ENCODE results near the gene SLC51A.
"Not testable (repeated sequence)": the region's sequence is repeated elsewhere in the genome, so short reads cannot be mapped to it uniquely, and the experiment has no call there.

Gene SLC51A

DNA sequence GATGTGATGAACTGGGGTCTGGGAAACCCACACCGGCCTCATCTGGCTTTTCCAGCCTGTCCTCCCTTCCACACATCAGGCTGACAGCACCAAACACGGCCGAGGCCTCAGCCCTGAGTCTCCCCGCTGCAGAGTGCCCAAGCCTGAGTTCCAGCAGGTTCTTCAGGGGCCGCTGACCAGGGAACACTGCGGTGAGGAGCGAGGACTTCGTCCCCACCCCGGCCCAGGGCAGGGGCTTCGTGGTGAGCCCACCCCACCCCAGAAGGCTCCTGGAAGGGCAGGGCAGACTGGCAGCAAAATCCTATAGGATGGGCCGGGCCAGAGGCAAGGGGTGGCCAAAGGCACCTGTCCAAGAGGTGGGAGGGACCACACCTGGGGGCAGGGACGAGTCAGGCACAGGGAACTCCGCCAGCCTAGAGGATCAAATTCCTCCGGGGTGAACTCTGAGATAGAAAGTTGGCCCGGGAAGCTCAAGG, at the start of gene SLC51A:
Gene SLC51A (plus strand): TSS at position 446 of the 476 bp plus-strand sequence. CDS start 179 bp downstream, outside the sequence.
- in situ Hi-C loops (cut with MboI; ENCODE audit: low sequenced_read_pairs): no loop called here

DNA sequence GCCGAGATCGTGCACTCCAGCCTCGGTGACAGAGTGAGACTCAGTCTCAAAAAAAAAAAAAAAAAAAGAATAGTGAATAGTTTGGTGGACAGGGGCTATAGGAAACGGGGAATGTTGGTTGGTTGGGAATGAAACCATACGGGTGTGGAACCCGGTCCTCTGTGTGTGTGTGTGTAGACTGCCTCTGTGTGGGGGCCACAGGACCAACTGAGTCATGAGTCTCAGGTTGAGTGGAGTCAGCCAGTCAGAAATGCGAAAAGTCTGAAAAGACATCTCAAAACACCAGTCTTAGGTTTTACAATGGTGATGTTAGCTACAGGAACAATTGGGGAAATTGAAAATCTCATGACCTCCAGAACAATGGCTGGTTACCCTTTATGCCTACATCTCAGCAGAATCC, 49.6 kb upstream of the SLC51A start:
- in situ Hi-C loops (cut with MboI; ENCODE audit: low sequenced_read_pairs): no loop called here

DNA sequence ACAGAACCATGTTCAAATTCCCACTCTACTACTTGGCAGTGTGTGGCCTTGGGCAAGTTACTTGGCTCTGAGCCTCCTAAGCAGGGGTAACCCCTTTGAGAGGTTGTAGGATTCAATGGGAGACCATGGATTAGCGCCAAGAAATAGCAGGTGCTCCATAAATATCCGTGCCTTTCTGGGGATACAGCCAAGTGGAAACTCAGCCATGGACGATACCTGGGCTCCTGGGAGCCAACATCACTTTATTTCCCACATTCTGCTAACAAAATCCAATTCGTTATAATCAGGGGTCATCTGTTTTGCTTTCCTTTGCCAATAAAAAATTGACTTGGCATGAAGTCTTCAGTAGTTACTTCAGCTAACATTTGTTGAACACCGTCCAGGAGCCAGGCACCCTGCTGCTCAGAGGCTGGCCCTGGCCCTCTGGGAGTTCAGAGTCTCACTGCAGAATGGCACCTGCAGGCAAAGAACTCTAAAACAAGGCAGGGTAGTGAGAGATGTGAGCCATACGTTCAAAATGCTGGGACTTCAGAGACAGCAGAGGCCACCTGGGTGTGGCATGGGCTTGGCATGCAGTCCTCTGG, 47.4 kb upstream of the SLC51A start:
- in situ Hi-C loops (cut with MboI; ENCODE audit: low sequenced_read_pairs): no loop called here

DNA sequence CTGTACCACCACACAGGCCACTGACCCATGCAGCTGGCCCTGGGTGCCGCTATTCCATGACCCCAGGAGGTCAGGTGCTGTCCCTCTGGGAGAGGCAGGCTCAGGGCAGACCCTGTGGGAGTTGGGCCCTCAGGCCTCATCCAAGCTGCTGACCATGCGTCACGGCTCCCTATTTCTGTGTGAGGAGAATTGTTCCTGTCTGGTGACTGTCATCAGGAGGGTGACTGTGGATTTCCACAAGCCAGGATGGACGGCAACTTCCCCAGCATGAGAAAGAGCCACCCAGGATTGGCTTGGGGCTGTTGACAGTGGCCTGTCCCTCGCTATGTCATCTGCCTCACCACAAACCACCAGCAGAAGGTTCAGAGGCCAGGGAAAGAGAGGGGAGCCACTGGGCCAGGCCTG, 46.5 kb upstream of the SLC51A start:
- in situ Hi-C loops (cut with MboI; ENCODE audit: low sequenced_read_pairs): no loop called here

DNA sequence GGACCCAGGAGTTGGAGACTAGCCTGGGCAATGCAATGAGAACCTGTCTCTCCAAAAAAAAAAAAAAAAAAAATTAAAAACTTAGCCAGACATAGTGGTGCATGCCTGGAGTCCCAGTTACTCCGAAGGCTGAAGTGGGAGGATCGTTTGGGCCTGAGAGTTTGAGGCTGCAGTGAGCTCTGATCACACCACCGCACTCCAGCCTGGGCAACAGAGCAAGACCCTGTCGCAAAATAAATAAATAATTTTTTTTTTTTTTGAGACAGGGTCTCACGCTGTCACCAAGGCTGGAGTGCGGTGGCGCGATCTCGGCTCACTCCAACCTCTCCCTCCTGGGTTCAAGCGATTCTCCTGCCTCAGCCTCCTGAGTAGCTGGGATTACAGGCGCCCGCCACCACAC, 46.0 kb upstream of the SLC51A start:
- in situ Hi-C loops (cut with MboI; ENCODE audit: low sequenced_read_pairs): not testable (repeated sequence)

DNA sequence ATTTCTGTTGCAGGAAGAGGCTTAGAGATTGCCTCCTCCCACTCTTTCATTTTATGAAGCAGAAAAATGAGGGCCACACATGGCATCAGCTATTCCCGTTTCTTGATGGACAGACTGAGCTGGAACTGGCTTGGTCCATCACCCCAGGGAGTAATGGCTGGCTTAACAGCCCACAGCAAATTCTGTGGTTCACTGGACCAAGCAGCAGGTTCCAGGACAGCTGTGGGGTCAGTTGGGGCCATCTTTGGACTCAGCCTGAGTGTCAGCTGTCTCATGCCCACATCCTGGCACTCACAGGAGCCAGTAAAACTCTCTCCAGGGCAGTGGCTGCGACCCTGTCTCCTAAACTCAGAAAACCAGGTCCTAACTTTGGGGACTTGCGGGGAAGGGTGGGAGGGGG, 41.7 kb upstream of the SLC51A start:
- in situ Hi-C loops (cut with MboI; ENCODE audit: low sequenced_read_pairs): no loop called here

DNA sequence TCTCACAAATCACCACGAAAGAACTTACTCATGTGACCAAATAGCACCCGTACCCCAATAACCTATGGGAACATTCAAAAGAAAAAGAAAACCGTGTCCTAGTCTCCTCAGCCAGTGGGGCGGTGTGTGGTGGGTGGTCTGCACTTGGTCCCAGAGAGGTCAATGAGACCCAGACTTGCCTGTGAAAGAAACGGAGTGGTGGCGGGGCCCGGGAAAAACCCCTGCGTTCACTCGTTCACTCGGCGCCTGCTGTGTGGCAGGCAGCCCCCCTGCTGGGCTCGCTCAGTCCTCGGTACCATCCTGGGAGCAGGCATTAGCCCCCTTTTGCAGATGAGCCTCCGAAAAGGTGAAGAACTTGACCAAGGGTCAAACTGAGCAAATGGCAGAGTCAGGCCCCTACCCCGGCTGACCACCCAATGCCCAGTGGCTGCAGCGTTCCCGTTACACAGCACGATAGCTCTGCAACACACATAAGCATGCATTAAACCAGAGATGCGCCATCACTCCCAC, 41.2 kb upstream of the SLC51A start:
- in situ Hi-C loops (cut with MboI; ENCODE audit: low sequenced_read_pairs): no loop called here

DNA sequence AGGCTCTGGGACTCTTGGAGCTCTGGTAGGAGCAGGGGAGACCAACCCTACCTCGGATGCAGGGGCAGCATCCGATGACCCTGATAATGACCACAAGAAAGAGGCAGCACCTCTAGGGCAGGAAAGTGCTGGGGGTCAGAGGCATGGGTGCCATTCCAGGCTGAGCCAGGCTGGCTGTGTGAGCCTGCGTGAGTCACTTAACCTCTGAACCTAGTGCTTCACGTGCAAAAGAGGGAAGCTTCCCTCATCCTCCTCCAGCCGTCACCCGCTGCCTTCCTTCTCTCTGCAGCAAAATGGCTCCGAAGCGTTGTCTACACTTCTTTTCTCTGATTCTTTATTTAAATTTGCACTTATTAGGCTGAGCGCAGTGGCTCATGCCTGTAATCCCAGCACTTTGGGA, 40.6 kb upstream of the SLC51A start:
- in situ Hi-C loops (cut with MboI; ENCODE audit: low sequenced_read_pairs): no loop called here

DNA sequence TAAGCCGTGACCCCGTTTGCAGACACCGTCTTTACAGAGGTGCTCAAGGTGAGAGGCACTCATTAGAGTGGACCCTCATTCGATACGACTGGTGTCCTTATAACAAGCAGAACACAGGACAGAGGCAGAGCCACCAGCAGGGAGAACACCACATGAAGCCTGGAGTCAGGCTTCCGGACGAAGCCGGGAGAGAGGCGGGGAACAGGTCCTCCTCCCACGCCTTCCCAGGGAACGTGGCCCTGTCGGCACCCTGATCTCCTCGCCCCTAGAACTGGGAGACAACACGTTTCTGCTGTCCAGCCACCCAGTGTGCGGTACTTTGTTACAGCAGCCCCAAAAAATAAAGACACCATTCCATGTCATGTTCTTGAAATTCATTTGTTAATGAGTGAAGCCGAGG, 38.8 kb upstream of the SLC51A start:
- in situ Hi-C loops (cut with MboI; ENCODE audit: low sequenced_read_pairs): no loop called here

DNA sequence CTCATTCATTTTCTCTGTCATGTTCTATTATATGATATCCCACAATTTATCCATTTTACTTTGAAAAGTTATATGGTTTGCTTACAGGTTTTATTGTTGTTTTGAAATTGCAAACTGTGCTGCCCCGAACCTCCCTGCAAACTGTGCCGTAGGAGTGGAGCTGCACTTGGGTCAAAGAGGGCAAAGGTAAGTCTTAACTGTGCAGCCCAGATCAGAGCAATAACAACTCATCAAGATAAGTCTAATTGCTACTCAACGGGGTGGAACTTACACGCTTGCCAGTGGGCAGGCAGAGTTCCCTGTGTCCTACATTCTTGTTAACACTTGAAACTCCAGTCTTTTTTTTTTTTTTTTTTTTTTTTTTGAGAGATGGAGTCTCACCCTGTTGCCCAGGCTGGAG, 38.4 kb upstream of the SLC51A start:
- in situ Hi-C loops (cut with MboI; ENCODE audit: low sequenced_read_pairs): no loop called here

DNA sequence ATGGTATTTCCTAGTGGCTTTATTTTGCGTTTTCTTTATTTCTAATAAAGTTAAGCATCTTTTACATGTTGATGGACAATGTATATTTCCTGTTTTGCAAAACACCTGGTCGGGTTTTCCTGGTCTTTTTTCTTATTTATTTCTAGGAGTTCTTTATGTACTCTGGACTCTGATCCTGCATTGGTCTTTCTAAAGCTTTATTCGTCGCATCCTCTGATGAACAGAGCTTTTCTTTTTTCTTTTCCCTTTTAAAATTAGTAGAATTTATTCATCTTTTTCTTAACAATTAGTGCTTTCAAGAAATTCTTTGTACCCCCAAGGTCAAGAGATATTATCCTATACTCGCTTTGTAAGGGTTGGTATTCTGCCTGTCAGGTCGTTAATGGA, 37.3 kb upstream of the SLC51A start:
- in situ Hi-C loops (cut with MboI; ENCODE audit: low sequenced_read_pairs): no loop called here

DNA sequence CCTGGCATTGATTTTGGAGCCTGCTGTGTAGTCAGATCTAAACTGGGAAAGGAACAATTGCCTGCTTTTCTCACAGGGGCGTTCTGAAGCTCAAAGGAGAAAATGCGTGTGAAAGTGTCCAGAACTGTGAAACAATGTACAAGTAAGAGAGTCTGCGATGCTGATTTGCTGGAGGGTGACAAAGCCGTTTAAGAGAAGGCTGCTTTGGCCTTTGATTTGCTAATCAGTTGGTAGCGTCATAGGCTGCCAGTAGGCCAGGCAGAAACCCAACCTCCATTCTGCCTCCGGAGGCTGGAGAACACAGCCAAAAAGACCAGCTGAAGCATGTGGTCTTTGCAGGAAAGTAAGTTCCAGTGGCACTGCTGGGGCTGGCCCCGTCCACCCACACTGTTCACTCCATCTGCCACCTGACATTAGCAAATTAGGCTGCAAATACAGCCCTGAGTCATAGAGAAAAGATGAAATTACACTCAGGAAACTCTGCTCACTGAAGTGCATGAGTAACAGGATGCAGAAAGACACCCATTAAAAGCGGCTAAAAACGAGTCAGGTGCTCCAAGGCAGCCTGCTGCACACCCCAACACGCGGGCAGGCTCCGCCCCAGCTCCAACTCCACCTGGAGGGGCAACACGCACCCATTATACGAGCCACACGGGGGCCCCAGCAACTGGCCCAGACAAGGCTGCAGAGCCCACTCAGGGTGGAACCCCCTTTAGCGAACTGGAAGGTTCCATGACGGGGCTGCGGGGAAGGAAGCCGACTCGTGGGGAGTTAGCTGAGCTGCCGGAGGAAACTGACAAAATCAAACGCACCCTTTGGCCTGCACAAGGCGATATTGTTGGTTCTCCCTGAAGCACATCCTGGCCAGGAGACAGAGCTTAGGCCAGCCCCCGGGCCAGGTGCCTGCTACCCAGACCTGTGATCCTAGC, 36.7 kb upstream of the SLC51A start:
- in situ Hi-C loops (cut with MboI; ENCODE audit: low sequenced_read_pairs): no loop called here

DNA sequence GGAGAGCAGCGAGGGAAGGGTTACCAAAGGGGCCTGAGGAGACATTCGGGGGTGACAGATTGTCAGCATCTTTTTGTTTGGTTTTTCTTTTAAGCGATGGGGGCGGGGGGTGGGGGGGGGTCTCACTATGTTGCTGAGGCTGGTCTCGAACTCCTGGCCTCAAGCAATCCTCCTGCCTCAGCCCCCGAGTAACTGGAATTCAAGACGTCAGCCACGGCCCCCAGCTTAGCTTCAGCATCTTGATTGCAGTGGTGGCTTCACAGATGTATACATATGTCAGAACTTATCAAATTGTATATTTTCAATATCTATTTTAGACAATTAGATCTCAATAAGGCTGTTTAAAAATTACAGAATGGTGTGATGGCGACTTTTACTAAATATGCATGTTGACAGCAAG, 36.0 kb upstream of the SLC51A start:
- in situ Hi-C loops (cut with MboI; ENCODE audit: low sequenced_read_pairs): no loop called here

DNA sequence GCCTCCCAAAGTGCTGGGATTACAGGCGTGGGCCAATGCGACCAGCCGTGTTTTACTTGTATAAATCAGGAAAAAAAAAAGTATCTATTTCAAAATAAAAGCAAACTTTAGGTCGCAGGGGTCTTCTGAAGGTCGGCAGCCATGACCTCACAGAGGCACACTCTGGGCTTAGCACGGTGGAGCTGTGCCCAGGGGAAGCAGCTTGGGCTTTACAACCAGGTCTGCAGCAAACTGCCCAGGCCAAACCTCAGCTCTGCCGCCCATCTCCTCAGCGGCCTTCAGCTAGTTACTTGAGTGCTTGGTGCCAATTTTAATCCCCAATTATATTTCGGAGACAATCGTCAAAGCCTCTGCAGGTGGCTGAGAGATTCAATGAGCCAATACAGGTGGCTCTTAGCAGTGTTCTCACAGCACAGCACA, 35.2 kb upstream of the SLC51A start:
- in situ Hi-C loops (cut with MboI; ENCODE audit: low sequenced_read_pairs): no loop called here

DNA sequence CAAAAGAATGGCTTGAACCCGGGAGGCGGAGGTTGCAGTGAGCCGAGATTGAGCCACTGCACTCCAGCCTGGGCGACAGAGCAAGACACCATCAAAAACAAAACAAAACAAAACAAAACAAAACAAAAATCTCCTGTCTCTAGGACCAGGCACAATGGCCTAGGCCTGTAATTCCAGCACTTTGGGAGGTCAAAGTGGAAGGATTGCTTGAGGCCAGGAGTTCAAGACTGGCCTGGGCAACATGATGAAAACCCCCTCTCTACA, 32.2 kb upstream of the SLC51A start:
- in situ Hi-C loops (cut with MboI; ENCODE audit: low sequenced_read_pairs): not testable (repeated sequence)

DNA sequence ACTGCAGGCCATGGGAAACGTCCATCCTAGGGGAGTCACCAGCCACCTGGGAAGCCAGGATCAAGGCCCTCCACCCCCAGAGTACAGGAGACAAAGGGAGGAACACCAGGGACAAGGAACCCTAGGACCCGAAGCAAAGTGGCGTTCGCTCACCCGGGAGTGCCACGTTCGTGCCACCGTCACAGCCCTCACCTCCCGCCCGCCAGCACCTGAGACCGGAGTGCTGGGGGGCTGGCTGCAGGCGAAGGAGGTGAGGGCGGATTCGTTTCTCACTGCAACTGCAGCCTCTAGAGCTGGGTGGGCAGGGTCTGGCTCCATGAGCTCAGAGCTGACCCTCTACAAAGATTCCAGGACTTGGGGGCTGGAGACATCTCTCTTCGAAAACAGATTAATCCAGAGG, 31.5 kb upstream of the SLC51A start:
- in situ Hi-C loops (cut with MboI; ENCODE audit: low sequenced_read_pairs): no loop called here

DNA sequence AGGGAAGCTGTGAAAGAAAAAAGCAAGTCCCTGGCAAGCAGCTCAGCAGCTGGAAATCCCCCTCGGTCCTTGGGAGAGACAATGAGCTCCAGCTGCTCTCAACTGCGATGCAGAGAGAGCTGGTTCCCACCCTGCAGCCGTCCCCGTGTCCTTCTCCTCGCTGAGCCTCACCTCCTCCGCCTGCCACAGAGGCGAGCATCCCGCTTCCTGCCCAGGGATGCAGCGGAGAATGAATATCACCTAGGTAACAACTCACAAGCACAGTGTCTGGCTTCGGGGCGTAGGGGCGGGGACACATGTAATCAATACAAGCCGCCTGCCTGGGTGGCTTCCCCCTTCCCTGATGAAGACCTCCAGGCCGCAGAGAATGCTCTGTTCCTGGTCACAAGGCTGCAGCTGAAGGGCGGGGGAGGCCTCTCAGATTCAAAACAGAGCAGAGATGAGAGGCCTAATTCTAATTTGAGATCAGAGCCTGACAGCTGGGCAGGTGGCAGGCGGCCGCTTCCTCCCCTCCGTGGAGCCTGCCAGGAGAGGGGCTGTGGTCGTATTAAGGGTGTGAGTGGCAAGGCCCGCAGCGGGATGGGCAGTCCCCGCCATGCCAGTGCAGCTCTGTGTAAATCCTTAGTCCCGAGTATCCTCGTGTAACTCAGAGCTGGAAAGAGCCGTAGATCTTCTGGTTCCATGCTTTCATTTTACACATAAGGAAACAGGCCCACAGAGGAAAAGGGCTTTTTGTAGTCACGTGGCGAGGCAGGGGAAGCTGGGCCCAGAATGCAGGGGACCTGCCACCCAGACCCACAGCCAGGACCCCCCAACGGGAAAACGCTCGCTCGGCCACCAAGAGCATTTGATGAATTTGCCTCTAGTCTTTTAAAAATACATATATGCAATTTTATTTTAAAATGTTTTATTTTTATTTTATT, 29.4 kb upstream of the SLC51A start:
- in situ Hi-C loops (cut with MboI; ENCODE audit: low sequenced_read_pairs): no loop called here

DNA sequence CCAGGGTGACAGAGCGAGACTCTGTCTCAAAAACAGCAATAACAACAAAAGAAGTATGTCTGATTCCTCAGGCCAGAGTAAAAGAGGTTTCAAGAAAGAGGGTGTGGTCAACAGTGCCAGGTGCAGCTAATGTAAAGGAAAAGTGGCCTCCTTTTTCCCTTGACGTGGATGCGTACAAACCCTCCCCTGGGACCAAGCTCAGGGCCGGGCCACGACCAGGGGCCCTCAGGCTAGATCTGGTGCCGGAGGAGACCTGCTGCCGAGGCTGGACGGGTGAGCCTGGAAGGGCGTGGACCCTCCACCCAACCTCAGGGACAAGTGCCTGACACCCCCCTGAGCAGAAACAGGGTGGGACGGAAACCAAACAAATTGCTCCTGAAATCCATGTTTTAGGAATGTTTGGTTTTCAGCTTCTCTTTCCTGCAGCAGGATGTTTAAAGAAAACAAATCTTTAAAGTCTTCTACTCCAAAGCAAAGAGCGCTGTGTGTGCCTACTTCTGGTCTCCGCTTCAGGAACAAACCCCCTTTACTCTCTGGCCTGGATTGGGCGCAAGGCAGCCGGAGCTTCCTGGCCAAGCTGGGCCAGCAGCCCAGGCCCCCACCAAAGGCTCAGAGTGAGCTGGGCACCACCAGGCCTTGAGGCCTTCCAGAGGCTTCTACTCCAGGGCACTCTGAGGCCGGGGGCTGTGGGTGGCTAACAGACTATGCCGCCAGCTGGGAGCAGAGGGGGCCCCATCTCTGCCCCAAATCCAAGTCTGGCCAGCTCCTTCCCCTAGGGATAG, 26.6 kb upstream of the SLC51A start:
- in situ Hi-C loops (cut with MboI; ENCODE audit: low sequenced_read_pairs): loop anchor here (10.0 kb wide), 1 partner anchor 115 kb away; no protein-coding TSS in a partner anchor

DNA sequence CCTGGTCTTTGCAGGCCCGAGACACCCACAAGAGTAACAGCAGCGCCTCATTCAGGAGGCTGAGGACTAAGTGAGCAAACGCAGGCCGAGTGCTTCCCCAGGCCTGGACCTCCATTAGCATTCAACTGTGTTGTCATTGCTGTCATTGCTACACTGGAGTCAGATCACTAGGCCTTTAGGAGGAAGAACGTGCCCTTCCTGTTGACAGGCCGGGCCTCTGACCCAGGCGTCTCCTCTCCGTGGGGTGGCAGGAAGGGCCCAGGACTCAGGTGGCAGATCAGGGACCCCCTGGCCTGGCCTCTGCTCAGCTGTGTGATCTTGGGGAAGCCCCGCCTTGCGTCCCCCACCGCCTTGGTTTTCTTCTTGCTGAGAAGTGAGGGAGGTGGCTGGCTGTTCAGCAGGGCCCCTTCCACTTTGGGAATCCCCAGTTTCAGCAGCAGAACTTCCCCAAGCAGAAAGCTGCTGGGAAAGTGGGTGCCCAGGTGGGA, 24.3 kb upstream of the SLC51A start:
- in situ Hi-C loops (cut with MboI; ENCODE audit: low sequenced_read_pairs): loop anchor here (10.0 kb wide), 1 partner anchor 117 kb away; no protein-coding TSS in a partner anchor

DNA sequence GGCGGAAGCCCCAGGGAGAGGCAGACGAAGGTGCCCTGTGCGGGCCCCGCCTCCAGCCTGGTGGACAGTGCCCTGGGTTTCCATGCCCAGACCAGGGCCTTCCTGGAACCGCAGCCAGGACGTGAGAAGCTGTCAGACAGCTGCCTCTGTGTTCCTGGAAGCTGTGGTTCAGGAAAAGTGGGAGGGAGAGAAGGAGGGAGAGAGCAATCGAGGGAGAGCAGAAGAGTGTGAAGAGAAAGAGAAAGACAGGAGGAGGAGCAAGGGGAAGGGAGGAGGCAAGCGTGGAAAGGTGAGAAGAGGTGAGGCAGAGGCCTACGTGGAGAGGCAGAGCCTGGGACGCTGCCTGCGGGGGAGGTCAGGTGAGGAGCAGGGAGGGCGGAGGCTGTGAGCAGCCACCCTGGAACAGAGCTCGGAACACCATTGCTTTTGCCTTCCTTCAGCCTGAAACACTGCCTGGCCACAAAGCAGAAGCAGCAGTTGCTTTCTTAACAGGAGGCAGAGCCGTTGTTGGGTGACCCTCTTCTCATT, 23.7 kb upstream of the SLC51A start:
- in situ Hi-C loops (cut with MboI; ENCODE audit: low sequenced_read_pairs): loop anchor here (10.0 kb wide), 1 partner anchor 118 kb away; no protein-coding TSS in a partner anchor
